Measurements from ENCODE around the gene SLC4A11.

GRCh38 chr20:3199976-3200755, 38.8 kb downstream of the SLC4A11 start:
- TF ChIP-seq CTCF (IDR thresholded peaks at IDR 0.05) = no peak
- TF ChIP-seq POLR2AphosphoS5 (IDR thresholded peaks at IDR 0.05; ENCODE audit: low read depth, low read length) = no peak
- no peak for TF ChIP-seq TCF12 (IDR thresholded peaks at IDR 0.05)
- TF ChIP-seq ZBTB33 (IDR thresholded peaks at IDR 0.05; ENCODE audit: borderline replicate concordance, low read depth) = no peak
- no peak for TF ChIP-seq USF1 (IDR thresholded peaks at IDR 0.05; ENCODE audit: borderline replicate concordance, low read depth)
- TF ChIP-seq TAF1 (IDR thresholded peaks at IDR 0.05; ENCODE audit: borderline replicate concordance, low read depth, low read length) = no peak
- TF ChIP-seq MEF2A (IDR thresholded peaks at IDR 0.05; ENCODE audit: borderline replicate concordance, low read depth) = no peak
- TF ChIP-seq RFX5 (IDR thresholded peaks at IDR 0.05; ENCODE audit: low read length) = no peak
